ENCODE measurements around the gene VPS45.

Gene VPS45

DNA sequence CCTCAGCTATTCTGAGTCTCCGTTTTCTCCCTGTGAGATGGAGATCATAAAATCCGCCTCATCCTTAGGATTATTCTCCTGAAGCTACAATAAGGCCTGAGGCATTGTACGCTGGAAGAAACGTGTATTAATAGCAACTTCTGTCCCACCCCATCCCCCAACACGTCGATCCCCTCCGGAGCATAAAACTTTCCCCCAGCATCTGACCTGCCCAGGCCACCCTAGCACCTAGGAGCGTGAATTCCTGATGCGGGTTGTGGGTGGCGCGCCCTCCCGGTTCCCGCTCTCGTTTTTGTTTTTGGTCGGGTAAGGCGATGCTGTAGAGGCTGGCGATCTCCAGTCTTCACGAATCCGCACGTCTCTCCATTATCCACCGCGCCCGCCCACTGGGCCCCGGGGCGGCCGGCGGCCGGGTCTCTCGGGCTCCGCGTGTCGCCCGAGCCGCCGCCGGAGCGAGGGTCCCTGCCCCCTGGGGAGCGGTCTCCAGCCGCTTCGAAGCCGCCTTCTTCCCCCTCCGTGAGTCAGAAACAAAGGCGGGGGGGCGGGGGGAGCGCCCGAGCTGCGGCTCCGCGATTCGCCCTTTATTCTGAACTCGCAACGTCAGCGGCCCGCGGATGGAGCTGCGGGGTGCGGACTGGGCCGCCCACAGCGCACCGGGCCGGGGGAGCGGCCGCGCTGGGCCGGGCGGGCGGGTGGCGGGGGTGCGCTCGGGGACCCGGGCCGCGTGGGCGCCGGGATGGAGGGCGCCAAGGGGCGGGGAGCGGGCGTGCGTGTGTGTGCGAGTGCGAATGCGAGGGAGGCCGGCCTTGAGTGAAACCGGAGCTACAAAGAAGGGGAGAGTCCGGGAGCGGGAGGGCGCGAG lies 81.9 kb downstream of the VPS45 start, which contains the start of gene PLEKHO1:
Gene PLEKHO1 (plus strand): TSS at position 646 of the 862 bp plus-strand sequence. CDS start 342 bp downstream, outside the sequence.
- Histone ChIP-seq H3K4me1 (ENCODE audit: insufficient read depth, low read length) (peaks cover 29% of the 10 kb centered on the region), H3K27me3 (ENCODE audit: insufficient read depth, low read length) (no peaks in the 10 kb centered on the region), H3K9me3 (ENCODE audit: low read length) (no peaks in the 10 kb centered on the region), H3K36me3 (ENCODE audit: insufficient read depth, low read length) (peaks cover 29% of the 10 kb centered on the region), H3K4me3 (ENCODE audit: low read length) (peak within 1 kb of the TSS; percentile 95), H2AFZ (ENCODE audit: low read depth, low read length) (no peak within 1 kb of the TSS)

GRCh38 chr1:150150133-150151021 lies 82.8 kb downstream of the VPS45 start:
- Histone ChIP-seq H3K4me3 (ENCODE audit: low read length) (peak overlapping the region; percentile 95), H3K9me3 (ENCODE audit: low read length) (no peaks in the 10 kb centered on the region), H2AFZ (ENCODE audit: low read depth, low read length) (no peak overlapping the region), H3K36me3 (ENCODE audit: insufficient read depth, low read length) (peaks cover 37% of the 10 kb centered on the region), H3K4me1 (ENCODE audit: insufficient read depth, low read length) (peaks cover 29% of the 10 kb centered on the region), H3K27me3 (ENCODE audit: insufficient read depth, low read length) (no peaks in the 10 kb centered on the region)

DNA sequence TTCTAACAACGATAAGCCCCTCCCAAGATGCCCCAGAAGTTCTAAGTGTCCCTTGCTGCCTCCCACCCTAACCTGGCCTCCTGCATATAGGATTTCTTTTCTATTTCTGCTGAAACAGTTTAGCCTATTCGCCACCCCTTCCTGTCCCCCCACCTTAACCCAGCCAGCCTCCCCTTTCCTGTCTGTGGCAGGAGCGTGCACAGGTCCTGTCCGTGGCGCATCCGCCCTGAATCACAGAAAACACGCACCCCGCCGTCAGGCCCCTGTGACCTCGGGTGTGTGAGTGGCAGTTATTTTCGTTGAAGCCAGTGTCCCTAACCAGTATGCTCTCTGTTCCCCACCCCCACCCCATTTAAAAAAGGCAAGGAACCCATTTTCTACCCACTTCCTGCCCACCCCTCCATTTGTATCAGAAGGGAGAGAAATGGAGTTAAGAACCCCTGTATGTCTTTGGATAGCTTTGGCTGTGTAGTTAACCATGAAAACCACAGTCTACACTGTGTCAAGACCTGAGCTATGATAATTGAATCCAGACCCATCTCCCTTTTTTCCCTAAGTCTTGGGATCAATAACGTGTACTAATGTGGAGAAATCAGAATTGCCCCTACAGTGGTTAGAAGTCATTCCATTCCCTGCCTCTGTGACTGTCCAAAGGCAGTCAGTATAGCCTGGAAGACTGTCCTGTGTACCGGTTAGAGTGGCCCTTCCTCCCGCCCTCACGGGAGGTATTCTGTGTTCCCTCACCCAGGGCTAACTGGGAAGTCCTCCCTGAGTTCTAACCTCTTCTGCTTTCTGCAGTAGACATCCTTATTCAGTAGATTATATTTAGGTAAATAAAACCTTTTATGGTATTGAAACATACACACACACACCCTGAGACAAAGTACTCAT lies 84.0 kb downstream of the VPS45 start:
- H3K27me3 ChIP-seq (ENCODE audit: insufficient read depth, low read length) = no peaks in the 10 kb centered on the region
- no peak overlapping the region for H2AFZ ChIP-seq (ENCODE audit: low read depth, low read length)
- no peaks in the 10 kb centered on the region for H3K9me3 ChIP-seq (ENCODE audit: low read length)
- H3K4me1 ChIP-seq (ENCODE audit: insufficient read depth, low read length) = peaks cover 29% of the 10 kb centered on the region
- H3K36me3 ChIP-seq (ENCODE audit: insufficient read depth, low read length) = peaks cover 48% of the 10 kb centered on the region
- H3K4me3 ChIP-seq (ENCODE audit: low read length) = peak overlapping the region; percentile 95

GRCh38 chr1:150152182-150152536 lies 84.6 kb downstream of the VPS45 start:
- Histone ChIP-seq H3K4me1 (ENCODE audit: insufficient read depth, low read length) (peaks cover 29% of the 10 kb centered on the region), H3K4me3 (ENCODE audit: low read length) (peak overlapping the region; percentile 95), H3K27me3 (ENCODE audit: insufficient read depth, low read length) (no peaks in the 10 kb centered on the region), H3K36me3 (ENCODE audit: insufficient read depth, low read length) (peaks cover 55% of the 10 kb centered on the region), H3K9me3 (ENCODE audit: low read length) (no peaks in the 10 kb centered on the region), H2AFZ (ENCODE audit: low read depth, low read length) (no peak overlapping the region)

DNA sequence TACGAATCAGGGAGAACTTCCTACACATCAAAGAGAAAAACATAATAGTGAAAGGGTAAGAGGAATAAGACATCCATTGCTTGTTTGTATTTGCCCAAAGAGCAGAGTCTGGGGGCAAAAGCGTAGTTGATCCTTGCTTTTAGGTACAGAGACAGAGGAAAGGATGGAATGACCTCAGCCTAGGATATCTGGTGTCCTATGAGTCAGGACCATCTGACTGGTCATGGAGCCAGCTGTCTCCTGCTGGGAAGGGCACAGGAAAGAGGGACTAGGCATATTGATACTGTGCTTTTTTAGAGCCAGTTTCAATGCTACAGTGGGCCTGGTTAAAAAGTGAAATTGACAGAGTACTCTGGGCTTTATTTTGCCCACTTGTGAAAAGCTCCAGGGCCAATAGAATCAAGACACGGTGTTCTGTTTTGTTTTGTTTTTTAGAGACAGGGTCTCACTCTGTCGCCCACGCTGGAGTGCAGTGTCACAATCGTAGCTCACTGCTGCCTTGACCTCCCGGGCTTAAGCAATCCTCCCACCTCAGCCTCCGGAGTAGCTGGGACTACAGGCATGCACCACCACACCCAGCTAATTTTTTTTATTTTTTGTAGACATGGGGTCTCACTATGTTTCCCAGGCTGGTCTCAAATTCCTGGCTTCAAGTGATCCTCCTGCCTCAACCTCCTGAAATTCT lies 85.3 kb downstream of the VPS45 start:
- H2AFZ ChIP-seq (ENCODE audit: low read depth, low read length) = no peak overlapping the region
- peaks cover 62% of the 10 kb centered on the region for H3K36me3 ChIP-seq (ENCODE audit: insufficient read depth, low read length)
- no peak overlapping the region for H3K4me3 ChIP-seq (ENCODE audit: low read length)
- H3K27me3 ChIP-seq (ENCODE audit: insufficient read depth, low read length) = no peaks in the 10 kb centered on the region
- peaks cover 29% of the 10 kb centered on the region for H3K4me1 ChIP-seq (ENCODE audit: insufficient read depth, low read length)
- no peaks in the 10 kb centered on the region for H3K9me3 ChIP-seq (ENCODE audit: low read length)

GRCh38 chr1:150154143-150154542 lies 86.6 kb downstream of the VPS45 start:
- Histone ChIP-seq H3K4me1 (ENCODE audit: insufficient read depth, low read length) (peaks cover 19% of the 10 kb centered on the region), H3K27me3 (ENCODE audit: insufficient read depth, low read length) (no peaks in the 10 kb centered on the region), H3K9me3 (ENCODE audit: low read length) (no peaks in the 10 kb centered on the region), H2AFZ (ENCODE audit: low read depth, low read length) (no peak overlapping the region), H3K36me3 (ENCODE audit: insufficient read depth, low read length) (peaks cover 72% of the 10 kb centered on the region), H3K4me3 (ENCODE audit: low read length) (no peak overlapping the region)

GRCh38 chr1:150155413-150156071 lies 88.0 kb downstream of the VPS45 start:
- Histone ChIP-seq H3K36me3 (ENCODE audit: insufficient read depth, low read length) (peaks cover 83% of the 10 kb centered on the region), H3K4me1 (ENCODE audit: insufficient read depth, low read length) (peaks cover 17% of the 10 kb centered on the region), H3K27me3 (ENCODE audit: insufficient read depth, low read length) (no peaks in the 10 kb centered on the region), H3K9me3 (ENCODE audit: low read length) (no peaks in the 10 kb centered on the region), H3K4me3 (ENCODE audit: low read length) (no peak overlapping the region), H2AFZ (ENCODE audit: low read depth, low read length) (no peak overlapping the region)

DNA sequence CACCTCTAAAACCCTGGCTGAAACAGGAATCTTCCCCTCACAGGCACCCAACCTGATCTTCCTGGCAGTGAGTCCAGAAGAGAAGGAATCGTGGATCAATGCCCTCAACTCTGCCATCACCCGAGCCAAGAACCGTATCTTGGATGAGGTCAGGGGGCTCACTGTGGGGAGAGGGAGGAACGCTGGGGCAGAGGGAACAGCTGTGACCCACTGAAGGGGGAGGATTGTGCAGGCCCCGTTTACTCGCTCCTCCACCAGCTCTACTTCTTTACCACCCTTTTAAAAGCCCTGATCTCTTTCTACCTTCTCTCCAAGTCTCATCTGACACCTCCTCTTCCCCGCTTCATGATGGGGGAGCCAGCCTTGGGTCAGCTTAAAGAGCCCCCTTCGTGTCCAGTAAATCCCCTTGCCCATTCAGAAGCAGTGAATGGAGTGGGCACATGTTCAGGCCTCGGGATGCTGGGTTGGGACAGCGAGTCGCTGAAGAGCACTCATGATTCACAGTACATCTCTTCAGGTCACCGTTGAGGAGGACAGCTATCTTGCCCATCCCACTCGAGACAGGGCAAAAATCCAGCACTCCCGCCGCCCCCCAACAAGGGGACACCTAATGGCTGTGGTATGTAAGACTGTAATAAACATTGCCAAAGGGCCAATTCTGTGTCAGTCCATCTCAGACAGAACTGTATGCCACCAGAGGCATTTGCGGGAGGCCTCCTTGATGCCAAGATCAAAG lies 89.5 kb downstream of the VPS45 start:
- no peak overlapping the region for H2AFZ ChIP-seq (ENCODE audit: low read depth, low read length)
- H3K4me3 ChIP-seq (ENCODE audit: low read length) = no peak overlapping the region
- no peaks in the 10 kb centered on the region for H3K9me3 ChIP-seq (ENCODE audit: low read length)
- peaks cover 23% of the 10 kb centered on the region for H3K4me1 ChIP-seq (ENCODE audit: insufficient read depth, low read length)
- H3K36me3 ChIP-seq (ENCODE audit: insufficient read depth, low read length) = peaks cover 81% of the 10 kb centered on the region
- no peaks in the 10 kb centered on the region for H3K27me3 ChIP-seq (ENCODE audit: insufficient read depth, low read length)

DNA sequence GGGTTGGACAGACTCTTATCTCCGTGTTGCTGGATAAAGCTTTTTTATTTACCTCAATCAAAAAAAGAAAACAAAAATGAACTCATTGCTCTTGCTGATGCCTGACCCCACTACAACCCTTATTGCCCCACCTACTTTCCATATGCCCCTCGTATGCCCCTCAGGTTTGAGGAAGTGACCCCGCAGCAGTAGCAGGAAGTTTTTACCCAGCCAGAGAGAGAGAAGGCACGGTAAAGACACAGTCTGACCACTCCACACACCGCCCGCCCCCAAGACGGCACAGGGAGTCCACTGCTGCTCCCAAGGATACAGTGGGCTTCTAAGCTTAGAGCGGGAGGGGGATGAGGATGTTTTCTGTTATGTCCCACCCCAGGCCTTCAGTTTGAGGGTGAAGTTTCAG lies 92.0 kb downstream of the VPS45 start:
- peaks cover 36% of the 10 kb centered on the region for H3K4me1 ChIP-seq (ENCODE audit: insufficient read depth, low read length)
- H3K36me3 ChIP-seq (ENCODE audit: insufficient read depth, low read length) = peaks cover 57% of the 10 kb centered on the region
- H3K27me3 ChIP-seq (ENCODE audit: insufficient read depth, low read length) = no peaks in the 10 kb centered on the region
- no peaks in the 10 kb centered on the region for H3K9me3 ChIP-seq (ENCODE audit: low read length)
- H2AFZ ChIP-seq (ENCODE audit: low read depth, low read length) = no peak overlapping the region
- H3K4me3 ChIP-seq (ENCODE audit: low read length) = no peak overlapping the region

GRCh38 chr1:150160964-150161621 lies 93.5 kb downstream of the VPS45 start:
- Histone ChIP-seq H3K4me3 (ENCODE audit: low read length) (no peak overlapping the region), H2AFZ (ENCODE audit: low read depth, low read length) (no peak overlapping the region), H3K4me1 (ENCODE audit: insufficient read depth, low read length) (peaks cover 36% of the 10 kb centered on the region), H3K9me3 (ENCODE audit: low read length) (no peaks in the 10 kb centered on the region), H3K27me3 (ENCODE audit: insufficient read depth, low read length) (no peaks in the 10 kb centered on the region), H3K36me3 (ENCODE audit: insufficient read depth, low read length) (peaks cover 42% of the 10 kb centered on the region)

Data from neuron (in vitro differentiated cells).